Neural cell (in vitro differentiated cells): Measurements from ENCODE around the gene TRMT44. TPM values are rescaled to one million over a fixed set of nuclear protein-coding genes. Genes with fewer than 3 reads are reported as not detected.
"Not testable (repeated sequence)": the region's sequence is repeated elsewhere in the genome, so short reads cannot be mapped to it uniquely, and the experiment has no call there.

Source experiments
- H2AFZ ChIP-seq: fragments of 200-600, 300-800 bp; sonication (generic), shearing (Covaris generic); 2 replicates; pipeline ENCODE4 v1.6.0; 2014; ENCODE audit warnings: low read depth, mild to moderate bottlenecking, antibody characterized with exemption, low read length, moderate library complexity
- H3F3A ChIP-seq: fragments of 200-600 bp; shearing (Covaris generic); 2 replicates; pipeline ENCODE4 v1.6.1; 2016; ENCODE audit warnings: mild to moderate bottlenecking, moderate library complexity, mixed read lengths, antibody characterized with exemption, low read length; ENCODE audit not compliant: insufficient read depth, poor library complexity, severe bottlenecking
- H3K27ac ChIP-seq: fragments of 200-600, 300-800 bp; sonication (generic), shearing (Covaris generic); 2 replicates; pipeline ENCODE4 v1.5.1; 2014; ENCODE audit warnings: mild to moderate bottlenecking, low read length, moderate library complexity
- H3K27me3 ChIP-seq: fragments of 300-800, 200-600 bp; sonication (generic), shearing (Covaris generic); 2 replicates; pipeline ENCODE4 v1.6.0; 2014; ENCODE audit warnings: mild to moderate bottlenecking, low read depth, low read length, moderate library complexity; ENCODE audit not compliant: insufficient read depth
- H3K36me3 ChIP-seq: fragments of 300-800, 200-600 bp; sonication (generic), shearing (Covaris generic); 2 replicates; pipeline ENCODE4 v1.5.1; 2014; ENCODE audit warnings: mild to moderate bottlenecking, antibody characterized with exemption, low read length, moderate library complexity; ENCODE audit not compliant: insufficient read depth
- H3K4me2 ChIP-seq: fragments of 300-800, 200-600 bp; sonication (generic), shearing (Covaris generic); 2 replicates; pipeline ENCODE4 v1.6.0; 2014; ENCODE audit warnings: mild to moderate bottlenecking, low read length
- H3K4me3 ChIP-seq: fragments of 300-800, 200-600 bp; sonication (generic), shearing (Covaris generic); 2 replicates; pipeline ENCODE4 v1.5.1; 2014; ENCODE audit warnings: mild to moderate bottlenecking, low read length, moderate library complexity
- H3K79me2 ChIP-seq: fragments of 200-600 bp; shearing (Covaris generic); replicated peaks from 2 replicates; pipeline ENCODE4 v1.6.0; 2014; ENCODE audit warnings: mild to moderate bottlenecking, low read length, moderate library complexity; ENCODE audit not compliant: insufficient read depth
- H3K9ac ChIP-seq: fragments of 300-800, 200-600 bp; sonication (generic), shearing (Covaris generic); 2 replicates; pipeline ENCODE4 v1.6.1; 2016; ENCODE audit warnings: mild to moderate bottlenecking, low read length, mixed read lengths
- H3K9me2 ChIP-seq: fragments of 200-600 bp; shearing (Covaris generic); 2 replicates; pipeline ENCODE4 v1.6.1; 2016; ENCODE audit warnings: mild to moderate bottlenecking, low read length, mixed read lengths; ENCODE audit not compliant: insufficient read depth
- H3K9me3 ChIP-seq: fragments of 200-600, 300-800 bp; sonication (generic), shearing (Covaris generic); 2 replicates; pipeline ENCODE4 v1.6.1; 2016; ENCODE audit warnings: mild to moderate bottlenecking, mixed run types, low read length, moderate library complexity, mixed read lengths
- H4K20me1 ChIP-seq: fragments of 200-600 bp; shearing (Covaris generic); 2 replicates; pipeline ENCODE4 v1.6.1; 2016; ENCODE audit warnings: mild to moderate bottlenecking, mixed run types; ENCODE audit not compliant: insufficient read depth
- EP300 ChIP-seq: fragments of 450-650 bp; conservative IDR thresholded peaks from 2 replicates; pipeline ENCODE4 v1.6.1; 2014; ENCODE audit warnings: antibody characterized with exemption, mild to moderate bottlenecking, moderate library complexity; ENCODE audit not compliant: poor library complexity, severe bottlenecking
- EZH2 ChIP-seq: fragments of 200-600, 300-800 bp; shearing (Covaris generic), sonication (generic); IDR thresholded peaks from 2 replicates; pipeline ENCODE4 v1.6.1; 2014; ENCODE audit warnings: antibody characterized with exemption, low read length, borderline replicate concordance, mild to moderate bottlenecking; ENCODE audit not compliant: insufficient read depth, poor library complexity, severe bottlenecking
- MXI1 ChIP-seq: fragments of 450-650 bp; conservative IDR thresholded peaks from 2 replicates; pipeline ENCODE4 v1.6.1; 2014; ENCODE audit warnings: antibody characterized with exemption, mild to moderate bottlenecking; ENCODE audit not compliant: poor library complexity, severe bottlenecking
- POLR2AphosphoS5 ChIP-seq: IDR thresholded peaks from 2 replicates; pipeline ENCODE4 v1.6.1; 2012
- RAD21 ChIP-seq: fragments of 450-650 bp; conservative IDR thresholded peaks from 2 replicates; pipeline ENCODE4 v1.6.1; 2014; ENCODE audit warnings: antibody characterized with exemption, mild to moderate bottlenecking, moderate library complexity
- SMC3 ChIP-seq: fragments of 450-650 bp; conservative IDR thresholded peaks from 2 replicates; pipeline ENCODE4 v1.6.1; 2014; ENCODE audit warnings: antibody characterized with exemption, mild to moderate bottlenecking, moderate library complexity; ENCODE audit not compliant: poor library complexity
- TAF1 ChIP-seq: IDR thresholded peaks from 2 replicates; pipeline ENCODE4 v1.6.1; 2012; ENCODE audit warnings: low read depth
- polyA plus RNA-seq: library from polyadenylated mRNA; depleted of rRNA; stranded (reverse); fragments of >200 nt; gene quantifications from 2 replicates; pipeline ENCODE4 v1.2.3, GENCODE V29; 2014
- TF ChIP-seq, protein P1 (sequence below): fragments of 450-650 bp; IDR thresholded peaks from 2 replicates; pipeline ENCODE4 v1.5.1; 2014; ENCODE audit warnings: antibody characterized with exemption, mild to moderate bottlenecking, moderate library complexity; ENCODE audit not compliant: poor library complexity, severe bottlenecking
- TF ChIP-seq, protein P2 (sequence below): IDR thresholded peaks from 2 replicates; pipeline ENCODE4 v1.6.1; 2012; ENCODE audit warnings: borderline replicate concordance

Gene TRMT44
- polyA plus RNA-seq, 1 donor from 2014 or later: 20.6 TPM

DNA sequence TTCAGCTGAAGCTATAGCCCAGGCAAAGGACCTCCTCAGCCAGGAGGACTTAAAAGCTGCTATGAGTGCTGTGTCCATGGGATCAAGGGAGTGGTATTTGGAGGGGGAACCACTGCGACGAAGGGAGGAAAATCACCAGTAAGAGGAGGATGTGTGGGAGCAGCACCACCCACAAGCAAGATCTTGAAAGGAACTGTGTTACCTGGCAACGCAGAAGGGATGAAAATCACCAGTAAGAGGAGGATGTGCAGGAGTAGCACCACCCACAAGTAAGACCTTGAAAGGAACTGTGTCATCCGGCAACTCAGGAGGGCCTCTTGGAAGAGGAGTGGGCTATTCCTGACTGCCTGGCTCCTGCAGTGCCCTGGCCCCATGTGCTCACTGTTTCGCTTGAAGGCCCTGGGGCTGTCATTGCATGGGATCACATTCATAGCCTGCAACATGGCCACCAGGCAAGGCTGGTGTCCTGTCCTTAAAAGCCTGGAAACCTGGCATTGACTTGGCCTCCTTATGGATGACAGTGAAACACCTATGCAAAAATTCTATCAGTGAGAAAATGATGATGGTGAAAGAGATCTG, 48.3 kb downstream of the TRMT44 start:
- no peak overlapping the region for H3K27ac ChIP-seq
- no peaks in the 10 kb centered on the region for H3F3A ChIP-seq
- no peak overlapping the region for H3K4me2 ChIP-seq
- H3K36me3 ChIP-seq: no peaks in the 10 kb centered on the region
- H3K9me2 ChIP-seq: no peaks in the 10 kb centered on the region
- H3K4me3 ChIP-seq: no peak overlapping the region
- H3K79me2 ChIP-seq: no peaks in the 10 kb centered on the region
- TF ChIP-seq EZH2 (no peak), EP300 (no peak), POLR2AphosphoS5 (no peak), TAF1 (no peak), MXI1 (no peak)
- no peaks in the 10 kb centered on the region for H3K9me3 ChIP-seq
- H4K20me1 ChIP-seq: no peaks in the 10 kb centered on the region
- H2AFZ ChIP-seq: no peak overlapping the region
- no peak overlapping the region for H3K9ac ChIP-seq
- no peaks in the 10 kb centered on the region for H3K27me3 ChIP-seq

DNA sequence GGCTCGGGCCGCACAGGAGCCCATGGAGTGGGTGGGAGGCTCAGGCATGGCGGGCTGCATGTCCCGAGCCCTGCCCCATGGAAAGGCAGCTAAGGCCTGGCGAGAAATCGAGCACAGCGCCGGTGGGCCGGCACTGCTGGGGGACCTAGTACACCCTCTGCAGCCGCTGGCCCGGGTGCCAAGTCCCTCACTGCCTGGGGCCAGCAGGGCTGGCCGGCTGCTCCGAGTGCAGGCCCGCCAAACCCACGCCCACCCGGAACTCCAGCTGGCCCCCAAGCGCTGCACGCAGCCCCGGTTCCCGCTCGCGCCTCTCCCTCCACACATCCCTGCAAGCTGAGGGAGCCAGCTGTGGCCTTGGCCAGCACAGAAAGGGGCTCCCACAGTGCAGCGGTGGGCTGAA, 50.9 kb downstream of the TRMT44 start:
- H3F3A ChIP-seq, H3K9me2 ChIP-seq, H3K27me3 ChIP-seq, H4K20me1 ChIP-seq, H3K27ac ChIP-seq, H3K9me3 ChIP-seq, H3K36me3 ChIP-seq, H3K79me2 ChIP-seq, H2AFZ ChIP-seq, H3K4me2 ChIP-seq, H3K4me3 ChIP-seq, H3K9ac ChIP-seq: not testable (repeated sequence)

DNA sequence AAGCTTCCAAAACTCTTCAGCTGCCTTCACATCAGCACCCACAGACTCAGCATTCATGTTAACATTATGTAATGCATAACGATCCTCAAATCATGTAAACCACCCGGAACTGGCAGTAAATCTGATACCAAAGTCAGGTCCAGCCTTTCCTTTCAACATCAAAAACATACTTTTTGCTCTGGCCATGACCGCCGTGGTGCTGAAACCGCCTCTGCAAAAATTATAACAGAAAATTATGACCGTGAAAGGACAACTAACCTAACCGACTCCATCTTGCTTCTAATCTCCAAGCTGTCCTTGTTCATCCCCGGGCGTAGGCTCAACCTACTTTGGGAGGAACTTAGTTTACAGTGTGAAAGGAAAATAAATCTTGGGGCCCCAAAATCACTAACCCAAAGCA, 51.6 kb downstream of the TRMT44 start:
- Histone ChIP-seq H3K9me3 (no peaks in the 10 kb centered on the region), H3F3A (no peaks in the 10 kb centered on the region), H3K9ac (no peak overlapping the region), H2AFZ (no peak overlapping the region), H3K27ac (no peak overlapping the region), H3K9me2 (no peaks in the 10 kb centered on the region), H3K4me3 (no peak overlapping the region), H3K27me3 (no peaks in the 10 kb centered on the region), H3K36me3 (no peaks in the 10 kb centered on the region), H4K20me1 (no peaks in the 10 kb centered on the region), H3K79me2 (no peaks in the 10 kb centered on the region), H3K4me2 (no peak overlapping the region)
- TF ChIP-seq RAD21: no peak
- TF ChIP-seq POLR2AphosphoS5: no peak
- TF ChIP-seq, protein P1, sequence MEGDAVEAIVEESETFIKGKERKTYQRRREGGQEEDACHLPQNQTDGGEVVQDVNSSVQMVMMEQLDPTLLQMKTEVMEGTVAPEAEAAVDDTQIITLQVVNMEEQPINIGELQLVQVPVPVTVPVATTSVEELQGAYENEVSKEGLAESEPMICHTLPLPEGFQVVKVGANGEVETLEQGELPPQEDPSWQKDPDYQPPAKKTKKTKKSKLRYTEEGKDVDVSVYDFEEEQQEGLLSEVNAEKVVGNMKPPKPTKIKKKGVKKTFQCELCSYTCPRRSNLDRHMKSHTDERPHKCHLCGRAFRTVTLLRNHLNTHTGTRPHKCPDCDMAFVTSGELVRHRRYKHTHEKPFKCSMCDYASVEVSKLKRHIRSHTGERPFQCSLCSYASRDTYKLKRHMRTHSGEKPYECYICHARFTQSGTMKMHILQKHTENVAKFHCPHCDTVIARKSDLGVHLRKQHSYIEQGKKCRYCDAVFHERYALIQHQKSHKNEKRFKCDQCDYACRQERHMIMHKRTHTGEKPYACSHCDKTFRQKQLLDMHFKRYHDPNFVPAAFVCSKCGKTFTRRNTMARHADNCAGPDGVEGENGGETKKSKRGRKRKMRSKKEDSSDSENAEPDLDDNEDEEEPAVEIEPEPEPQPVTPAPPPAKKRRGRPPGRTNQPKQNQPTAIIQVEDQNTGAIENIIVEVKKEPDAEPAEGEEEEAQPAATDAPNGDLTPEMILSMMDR: no peak
- TF ChIP-seq, protein P2, sequence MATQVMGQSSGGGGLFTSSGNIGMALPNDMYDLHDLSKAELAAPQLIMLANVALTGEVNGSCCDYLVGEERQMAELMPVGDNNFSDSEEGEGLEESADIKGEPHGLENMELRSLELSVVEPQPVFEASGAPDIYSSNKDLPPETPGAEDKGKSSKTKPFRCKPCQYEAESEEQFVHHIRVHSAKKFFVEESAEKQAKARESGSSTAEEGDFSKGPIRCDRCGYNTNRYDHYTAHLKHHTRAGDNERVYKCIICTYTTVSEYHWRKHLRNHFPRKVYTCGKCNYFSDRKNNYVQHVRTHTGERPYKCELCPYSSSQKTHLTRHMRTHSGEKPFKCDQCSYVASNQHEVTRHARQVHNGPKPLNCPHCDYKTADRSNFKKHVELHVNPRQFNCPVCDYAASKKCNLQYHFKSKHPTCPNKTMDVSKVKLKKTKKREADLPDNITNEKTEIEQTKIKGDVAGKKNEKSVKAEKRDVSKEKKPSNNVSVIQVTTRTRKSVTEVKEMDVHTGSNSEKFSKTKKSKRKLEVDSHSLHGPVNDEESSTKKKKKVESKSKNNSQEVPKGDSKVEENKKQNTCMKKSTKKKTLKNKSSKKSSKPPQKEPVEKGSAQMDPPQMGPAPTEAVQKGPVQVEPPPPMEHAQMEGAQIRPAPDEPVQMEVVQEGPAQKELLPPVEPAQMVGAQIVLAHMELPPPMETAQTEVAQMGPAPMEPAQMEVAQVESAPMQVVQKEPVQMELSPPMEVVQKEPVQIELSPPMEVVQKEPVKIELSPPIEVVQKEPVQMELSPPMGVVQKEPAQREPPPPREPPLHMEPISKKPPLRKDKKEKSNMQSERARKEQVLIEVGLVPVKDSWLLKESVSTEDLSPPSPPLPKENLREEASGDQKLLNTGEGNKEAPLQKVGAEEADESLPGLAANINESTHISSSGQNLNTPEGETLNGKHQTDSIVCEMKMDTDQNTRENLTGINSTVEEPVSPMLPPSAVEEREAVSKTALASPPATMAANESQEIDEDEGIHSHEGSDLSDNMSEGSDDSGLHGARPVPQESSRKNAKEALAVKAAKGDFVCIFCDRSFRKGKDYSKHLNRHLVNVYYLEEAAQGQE: no peak
- no peak for TF ChIP-seq EZH2
- TF ChIP-seq MXI1: no peak
- TF ChIP-seq EP300: no peak
- no peak for TF ChIP-seq SMC3
